ENCODE data around the gene KLHL18.
"Not testable (repeated sequence)": the region's sequence is repeated elsewhere in the genome, so short reads cannot be mapped to it uniquely, and the experiment has no call there.

KLHL18 gene

GRCh38 chr3:47315069-47315647, 32.4 kb downstream of the KLHL18 start:
- DNase-seq = no peak

- DNase-seq = not testable (repeated sequence)
Measured at GRCh38 chr3:47316151-47316550, 33.4 kb downstream of the KLHL18 start.

- no peak for DNase-seq
Measured at GRCh38 chr3:47318916-47319315, 36.2 kb downstream of the KLHL18 start.

- no peak for DNase-seq
Measured at GRCh38 chr3:47319956-47320355, 37.2 kb downstream of the KLHL18 start.

- DNase-seq = no peak
Measured at GRCh38 chr3:47323431-47324277, 40.9 kb downstream of the KLHL18 start.

- peak; percentile 27 for DNase-seq
Measured at GRCh38 chr3:47324278-47324865, 41.6 kb downstream of the KLHL18 start.

GRCh38 chr3:47333907-47334306, 51.2 kb downstream of the KLHL18 start:
- no peak for DNase-seq

GRCh38 chr3:47337656-47338055, 54.9 kb downstream of the KLHL18 start:
- no peak for DNase-seq

GRCh38 chr3:47339951-47340350, 57.2 kb downstream of the KLHL18 start:
- no peak for DNase-seq

- no peak for DNase-seq
Measured at GRCh38 chr3:47340866-47341265, 58.1 kb downstream of the KLHL18 start.

GRCh38 chr3:47342151-47342550, 59.4 kb downstream of the KLHL18 start:
- DNase-seq = no peak

GRCh38 chr3:47342812-47343211, 60.1 kb downstream of the KLHL18 start:
- DNase-seq = no peak

- DNase-seq = no peak
Measured at GRCh38 chr3:47343471-47343971, 60.8 kb downstream of the KLHL18 start.

GRCh38 chr3:47344971-47345370, 62.2 kb downstream of the KLHL18 start:
- no peak for DNase-seq

GRCh38 chr3:47347217-47347801, 64.6 kb downstream of the KLHL18 start:
- no peak for DNase-seq

GRCh38 chr3:47348411-47349154, 65.8 kb downstream of the KLHL18 start:
- DNase-seq = no peak

- no peak for DNase-seq
Measured at GRCh38 chr3:47355010-47355409, 72.3 kb downstream of the KLHL18 start.

GRCh38 chr3:47356201-47356600, 73.5 kb downstream of the KLHL18 start:
- DNase-seq = no peak

- DNase-seq = no peak
Measured at GRCh38 chr3:47359323-47359722, 76.6 kb downstream of the KLHL18 start.

GRCh38 chr3:47360110-47360517, 77.4 kb downstream of the KLHL18 start:
- not testable (repeated sequence) for DNase-seq

GRCh38 chr3:47362701-47363100, 80.0 kb downstream of the KLHL18 start:
- no peak for DNase-seq

- no peak for DNase-seq
Measured at GRCh38 chr3:47365213-47366153, 82.7 kb downstream of the KLHL18 start.

Data from stimulated activated CD4-positive, alpha-beta T cell treated with anti-CD3 and anti-CD28 coated beads, Interleukin-4, amount 100 ng/mL, for 1 hour (primary cell).